GM19351 (cell line): Measurements from ENCODE around the gene CCDC85A.

Experiments used
- ATAC-seq: cut with Tn5 transposase; IDR thresholded peaks from one replicate; pipeline ENCODE4 v1.9.1; 2021; ENCODE audit warnings: mild to moderate bottlenecking, moderate library complexity; ENCODE audit not compliant: unreplicated experiment

Gene CCDC85A

DNA sequence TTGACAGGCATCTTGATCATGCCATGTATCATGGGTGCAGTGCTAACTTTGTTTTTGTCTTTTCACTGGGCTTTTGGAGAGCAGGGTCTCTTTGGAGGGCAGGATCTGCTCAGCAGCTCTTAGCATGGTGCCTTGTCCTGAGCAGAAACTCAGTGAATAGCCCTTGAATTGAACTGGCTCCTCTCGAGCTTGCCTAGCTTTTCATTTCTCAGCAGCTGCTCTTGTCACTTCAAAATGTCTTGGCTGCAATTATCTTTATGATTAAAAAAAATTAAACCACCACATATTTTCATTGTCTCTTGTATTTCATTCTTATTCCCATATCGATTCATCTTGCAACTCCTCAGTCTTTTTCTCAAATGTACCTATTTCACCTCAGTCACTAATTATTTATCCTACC, 50.5 kb downstream of the CCDC85A start:
- no peak for ATAC-seq

- ATAC-seq = no peak
These were observed 55.2 kb downstream of the CCDC85A start for GRCh38 chr2:56239030-56239429.

GRCh38 chr2:56239437-56239836, 55.6 kb downstream of the CCDC85A start:
- ATAC-seq = no peak

DNA sequence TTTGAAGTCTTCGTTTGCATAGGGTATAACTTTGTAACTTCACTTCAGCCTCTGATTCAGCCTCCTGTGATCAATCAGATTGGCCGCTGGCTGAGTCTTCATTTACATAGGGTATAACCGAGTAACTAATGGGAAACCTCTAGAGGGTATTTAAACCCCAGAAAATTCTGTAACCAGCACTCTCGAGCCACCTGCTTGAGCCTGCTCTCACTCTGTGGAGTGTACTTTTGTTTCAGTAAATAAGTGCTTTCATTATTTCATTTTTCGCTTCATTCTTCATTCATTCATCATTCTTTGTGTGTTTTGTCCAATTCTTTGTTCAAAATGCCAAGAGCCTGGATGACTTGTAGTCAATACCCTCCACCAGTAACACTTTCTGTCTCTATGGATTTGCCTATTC, 56.4 kb downstream of the CCDC85A start:
- no peak for ATAC-seq

GRCh38 chr2:56244506-56244905, 60.7 kb downstream of the CCDC85A start:
- no peak for ATAC-seq

GRCh38 chr2:56244911-56245530, 61.2 kb downstream of the CCDC85A start:
- no peak for ATAC-seq

DNA sequence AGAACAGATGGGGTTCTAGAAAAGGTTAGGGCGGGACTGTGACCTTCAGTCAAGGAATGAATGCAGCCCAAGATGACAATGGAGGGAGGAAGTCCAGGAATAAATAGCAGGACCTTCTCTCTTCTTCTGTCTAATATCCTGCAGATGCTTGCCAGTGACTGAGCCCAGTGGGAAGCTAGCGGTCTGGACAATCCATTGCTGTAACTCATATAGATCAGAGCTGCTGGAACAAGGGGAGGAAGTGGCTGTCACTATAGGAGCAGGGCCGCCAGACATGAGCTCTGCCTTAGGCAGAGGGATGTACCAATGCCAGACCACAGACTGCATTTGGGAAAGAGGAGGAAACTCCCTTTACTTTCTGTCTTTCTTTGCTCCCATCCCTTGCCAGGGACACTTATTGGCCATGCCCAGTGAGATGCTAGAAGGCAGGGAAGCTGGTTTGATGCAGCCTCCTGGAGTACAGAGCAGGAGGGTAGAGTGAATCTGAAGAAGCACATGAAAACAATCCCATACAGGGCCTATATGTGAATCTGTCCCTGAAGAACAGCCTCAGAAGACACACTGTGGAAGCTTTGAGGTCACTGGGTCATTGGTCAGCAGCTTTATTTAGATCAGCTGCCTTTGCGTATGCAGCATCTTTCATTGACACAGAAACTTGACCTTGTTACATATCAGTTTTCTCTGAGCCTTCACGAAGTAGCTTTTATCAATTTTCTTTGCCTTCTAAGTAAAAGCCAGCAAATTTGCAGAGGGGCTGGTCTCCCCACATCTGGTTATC, 65.4 kb downstream of the CCDC85A start:
- no peak for ATAC-seq

GRCh38 chr2:56250153-56250729, 66.5 kb downstream of the CCDC85A start:
- ATAC-seq = no peak

- no peak for ATAC-seq
These were observed 76.6 kb downstream of the CCDC85A start for GRCh38 chr2:56260415-56260814.

GRCh38 chr2:56262241-56262640, 78.5 kb downstream of the CCDC85A start:
- no peak for ATAC-seq

- ATAC-seq = no peak
These were observed 80.1 kb downstream of the CCDC85A start for GRCh38 chr2:56263876-56264275.

GRCh38 chr2:56266761-56267414, 83.1 kb downstream of the CCDC85A start:
- no peak for ATAC-seq

DNA sequence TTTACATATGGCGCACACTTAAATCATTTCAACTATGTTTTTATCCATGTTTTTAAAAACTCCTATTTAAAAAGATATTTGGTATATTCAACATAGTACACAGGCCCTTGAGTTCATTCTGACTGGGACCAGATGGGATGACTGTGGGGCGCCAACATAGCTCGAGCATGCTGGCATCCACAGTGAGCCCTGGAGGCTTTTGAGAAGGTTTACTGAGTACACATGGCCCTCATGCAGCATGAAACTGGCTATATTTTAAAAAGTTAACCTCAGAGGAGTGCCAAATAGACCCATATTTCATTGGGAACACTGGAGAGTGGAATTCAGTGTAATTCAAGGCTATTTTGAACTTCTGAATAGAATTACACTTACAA, 83.6 kb downstream of the CCDC85A start:
- ATAC-seq = no peak

DNA sequence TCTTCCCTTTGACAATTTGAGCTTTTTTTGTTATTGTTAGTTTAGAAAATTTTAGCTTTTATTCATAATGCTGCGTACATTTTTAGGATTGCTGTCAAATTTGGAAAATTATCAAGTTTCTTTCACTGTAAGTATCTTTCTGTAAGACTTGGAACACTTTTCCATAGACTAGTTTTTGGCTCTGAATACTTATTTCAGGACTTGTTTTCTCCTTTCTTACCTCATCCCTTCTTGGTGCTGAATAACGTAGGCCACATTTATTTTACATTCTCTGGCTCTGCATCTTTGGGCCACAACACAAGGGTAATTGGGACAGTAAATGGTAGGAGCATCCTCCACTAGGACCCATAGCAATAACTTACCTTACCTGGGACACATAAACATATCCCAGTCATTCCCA, 85.1 kb downstream of the CCDC85A start:
- no peak for ATAC-seq

- no peak for ATAC-seq
These were observed 87.5 kb downstream of the CCDC85A start for GRCh38 chr2:56271275-56271674.

GRCh38 chr2:56285224-56285623, 101.4 kb downstream of the CCDC85A start:
- no peak for ATAC-seq

DNA sequence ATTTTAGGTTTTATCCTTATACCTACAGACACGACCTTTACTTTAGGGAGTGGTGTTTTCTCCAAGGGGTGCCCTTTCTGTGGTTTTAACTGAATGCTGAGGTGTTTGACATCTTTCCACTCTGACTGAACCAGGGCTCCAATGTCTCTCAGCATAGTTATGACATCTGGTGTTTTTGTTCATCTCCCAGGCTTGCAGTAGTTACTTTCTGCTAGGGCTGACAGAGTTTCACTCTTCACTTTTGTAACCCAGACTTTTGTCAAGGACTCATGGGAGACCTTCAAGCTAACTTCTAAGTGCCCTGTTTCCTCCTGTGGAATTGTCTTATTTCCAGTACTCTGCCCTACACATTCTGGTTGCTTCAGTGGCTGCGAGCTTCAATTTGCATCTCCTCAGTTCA, 103.1 kb downstream of the CCDC85A start:
- no peak for ATAC-seq

DNA sequence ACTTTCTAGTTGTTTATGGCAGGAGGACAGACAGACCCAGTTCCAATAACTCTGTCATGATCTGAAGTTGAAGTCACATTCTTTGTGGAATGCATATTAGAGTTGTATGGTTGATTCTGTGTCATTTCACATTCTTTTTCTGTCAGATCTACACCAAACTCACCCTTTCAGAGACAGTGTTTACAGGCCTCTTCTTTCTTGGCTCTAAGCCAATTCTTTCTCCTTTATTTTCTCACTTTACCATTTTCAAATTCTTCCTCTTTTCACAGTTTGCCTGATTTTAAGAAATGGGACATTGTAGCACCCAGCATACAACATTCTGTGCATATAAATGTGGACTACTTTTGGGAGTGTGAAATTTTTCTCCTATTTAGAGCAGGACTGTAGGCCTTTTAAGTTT, 103.7 kb downstream of the CCDC85A start:
- ATAC-seq = no peak

DNA sequence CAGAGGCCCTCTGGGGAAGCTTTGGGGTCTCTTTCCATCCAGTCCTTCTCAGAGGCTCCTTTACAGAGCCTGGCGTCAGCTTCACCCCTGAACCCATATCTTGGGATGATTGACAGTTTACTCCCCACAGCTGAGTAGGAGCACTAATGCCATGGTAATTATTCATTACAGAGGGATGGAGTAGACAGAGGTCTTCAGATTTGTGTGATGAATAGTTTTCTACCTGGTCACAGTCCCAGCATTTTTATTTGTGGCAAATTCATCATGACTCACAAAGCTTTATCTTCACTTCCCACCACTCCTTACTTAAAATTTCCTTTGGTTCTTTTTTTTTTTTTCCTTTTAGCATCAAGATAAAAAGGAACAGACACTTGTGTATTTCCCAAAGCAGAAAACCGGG, 104.2 kb downstream of the CCDC85A start:
- ATAC-seq = no peak

DNA sequence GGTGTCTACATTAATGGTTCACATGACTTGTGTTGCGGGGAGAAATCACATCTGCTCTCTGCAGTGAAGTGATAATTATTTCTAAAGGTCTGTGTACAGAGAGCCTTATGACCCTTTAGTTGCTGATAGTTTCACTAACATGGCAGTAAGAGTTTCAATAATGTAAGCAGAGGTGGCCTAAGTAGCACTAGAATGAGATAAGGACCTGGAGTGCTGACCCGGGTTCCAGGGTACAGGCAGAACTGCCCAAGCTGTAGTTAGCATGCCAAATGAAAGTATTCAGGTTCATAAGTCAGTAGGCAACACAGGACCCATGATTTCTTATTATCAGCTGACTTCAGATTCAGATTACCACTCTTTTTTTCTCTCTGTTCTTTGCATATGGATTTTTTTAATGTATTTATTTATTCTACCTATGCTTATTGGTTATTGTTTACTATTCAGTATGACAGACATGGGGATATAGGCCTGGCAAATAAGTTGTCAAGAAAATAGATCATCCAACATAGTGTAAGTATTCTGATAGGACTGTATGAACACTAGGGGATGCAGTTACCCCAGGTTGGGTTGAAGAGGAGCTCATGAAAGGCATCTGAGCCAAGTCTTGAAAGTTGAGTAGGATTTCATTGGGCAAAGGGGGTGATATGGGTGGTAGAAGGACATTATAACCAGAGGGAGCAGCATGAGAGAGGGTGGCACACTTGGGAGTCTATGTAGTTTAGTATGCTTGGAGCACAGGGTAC, 105.2 kb downstream of the CCDC85A start:
- no peak for ATAC-seq

GRCh38 chr2:56291711-56292110, 107.9 kb downstream of the CCDC85A start:
- ATAC-seq = no peak
